ENCODE measurements around the gene CTCFL. TPM values are rescaled to one million over a fixed set of nuclear protein-coding genes. Genes with fewer than 3 reads are reported as not detected.

Gene CTCFL
- total RNA-seq, 1 donor from 2014 or later, result 0.09 TPM

GRCh38 chr20:57525328-57526086 is 567 bp upstream of the CTCFL start:
- Mint-ChIP-seq H3K4me1 (peaks cover 18% of the 10 kb centered on the region), H3K27ac (ENCODE audit: unreplicated experiment) (no peak overlapping the region), H3K36me3 (ENCODE audit: low read depth) (no peaks in the 10 kb centered on the region), H3K4me3 (no peak overlapping the region), H3K9me3 (no peaks in the 10 kb centered on the region), H3K27me3 (ENCODE audit: low read depth) (peaks cover 10% of the 10 kb centered on the region)
- no peak for DNase-seq (ENCODE audit: low read depth, low spot score)
- TF ChIP-seq, protein P1, sequence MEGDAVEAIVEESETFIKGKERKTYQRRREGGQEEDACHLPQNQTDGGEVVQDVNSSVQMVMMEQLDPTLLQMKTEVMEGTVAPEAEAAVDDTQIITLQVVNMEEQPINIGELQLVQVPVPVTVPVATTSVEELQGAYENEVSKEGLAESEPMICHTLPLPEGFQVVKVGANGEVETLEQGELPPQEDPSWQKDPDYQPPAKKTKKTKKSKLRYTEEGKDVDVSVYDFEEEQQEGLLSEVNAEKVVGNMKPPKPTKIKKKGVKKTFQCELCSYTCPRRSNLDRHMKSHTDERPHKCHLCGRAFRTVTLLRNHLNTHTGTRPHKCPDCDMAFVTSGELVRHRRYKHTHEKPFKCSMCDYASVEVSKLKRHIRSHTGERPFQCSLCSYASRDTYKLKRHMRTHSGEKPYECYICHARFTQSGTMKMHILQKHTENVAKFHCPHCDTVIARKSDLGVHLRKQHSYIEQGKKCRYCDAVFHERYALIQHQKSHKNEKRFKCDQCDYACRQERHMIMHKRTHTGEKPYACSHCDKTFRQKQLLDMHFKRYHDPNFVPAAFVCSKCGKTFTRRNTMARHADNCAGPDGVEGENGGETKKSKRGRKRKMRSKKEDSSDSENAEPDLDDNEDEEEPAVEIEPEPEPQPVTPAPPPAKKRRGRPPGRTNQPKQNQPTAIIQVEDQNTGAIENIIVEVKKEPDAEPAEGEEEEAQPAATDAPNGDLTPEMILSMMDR (conservative IDR thresholded peaks at IDR 0.05), result no peak

GRCh38 chr20:57523782-57524181 is 1.2 kb downstream of the CTCFL start:
- Mint-ChIP-seq H3K27ac (ENCODE audit: unreplicated experiment) (no peak overlapping the region), H3K4me3 (no peak overlapping the region), H3K27me3 (ENCODE audit: low read depth) (peaks cover 7% of the 10 kb centered on the region), H3K9me3 (no peaks in the 10 kb centered on the region), H3K36me3 (ENCODE audit: low read depth) (no peaks in the 10 kb centered on the region), H3K4me1 (peaks cover 18% of the 10 kb centered on the region)
- TF ChIP-seq, protein P1 (conservative IDR thresholded peaks at IDR 0.05), result no peak
- no peak for DNase-seq (ENCODE audit: low read depth, low spot score)

DNA sequence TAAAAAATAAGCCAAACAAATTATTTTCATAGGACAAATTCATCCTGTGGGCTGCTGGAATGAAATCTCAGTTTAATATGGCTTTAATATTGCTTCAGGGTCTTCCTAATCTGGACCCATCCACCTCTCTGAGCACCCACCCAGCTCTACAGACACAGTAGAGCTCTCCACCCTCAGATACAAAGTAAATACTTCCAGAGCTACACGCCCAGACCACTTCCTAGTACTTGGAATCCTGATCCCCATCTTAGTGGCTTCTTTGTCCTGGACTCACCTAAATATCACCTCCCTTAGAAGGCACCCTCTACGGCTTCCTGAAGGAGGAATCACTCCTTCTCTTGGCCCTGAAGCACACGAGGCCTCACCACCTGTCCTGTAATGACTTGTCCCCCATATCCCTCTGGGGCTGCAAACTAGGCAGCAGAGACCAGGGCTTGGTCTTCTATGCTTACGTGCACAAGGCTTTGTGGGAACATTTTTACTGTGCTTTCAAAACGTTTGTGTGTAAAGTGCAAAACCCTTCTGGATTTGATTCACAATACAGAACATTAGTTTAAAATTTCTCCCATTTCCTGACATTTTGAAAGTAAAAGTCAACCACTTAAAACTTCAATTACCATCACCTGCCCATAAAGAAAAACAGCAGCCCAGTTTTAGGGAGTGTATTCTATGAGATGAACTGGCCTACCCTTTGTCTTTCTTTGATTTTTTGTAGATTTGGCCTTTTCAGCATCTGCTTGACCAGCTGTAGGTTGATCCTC is 2.4 kb downstream of the CTCFL start:
- H3K4me3 Mint-ChIP-seq, result no peak overlapping the region
- peaks cover 4% of the 10 kb centered on the region for H3K27me3 Mint-ChIP-seq (ENCODE audit: low read depth)
- no peak for DNase-seq (ENCODE audit: low read depth, low spot score)
- H3K4me1 Mint-ChIP-seq, result peaks cover 18% of the 10 kb centered on the region
- TF ChIP-seq, protein P1 (conservative IDR thresholded peaks at IDR 0.05), result no peak
- no peaks in the 10 kb centered on the region for H3K36me3 Mint-ChIP-seq (ENCODE audit: low read depth)
- peak overlapping the region; percentile 28 for H3K27ac Mint-ChIP-seq (ENCODE audit: unreplicated experiment)
- H3K9me3 Mint-ChIP-seq, result no peaks in the 10 kb centered on the region

GRCh38 chr20:57517904-57518303 is 7.0 kb downstream of the CTCFL start:
- peaks cover 6% of the 10 kb centered on the region for H3K4me1 Mint-ChIP-seq
- no peaks in the 10 kb centered on the region for H3K9me3 Mint-ChIP-seq
- TF ChIP-seq, protein P1 (conservative IDR thresholded peaks at IDR 0.05), result no peak
- no peak for DNase-seq (ENCODE audit: low read depth, low spot score)
- H3K27me3 Mint-ChIP-seq (ENCODE audit: low read depth), result no peaks in the 10 kb centered on the region
- no peak overlapping the region for H3K27ac Mint-ChIP-seq (ENCODE audit: unreplicated experiment)
- no peaks in the 10 kb centered on the region for H3K36me3 Mint-ChIP-seq (ENCODE audit: low read depth)
- H3K4me3 Mint-ChIP-seq, result no peak overlapping the region

GRCh38 chr20:57514273-57514751 is 10.6 kb downstream of the CTCFL start:
- Mint-ChIP-seq H3K27ac (ENCODE audit: unreplicated experiment) (no peak overlapping the region), H3K36me3 (ENCODE audit: low read depth) (no peaks in the 10 kb centered on the region), H3K9me3 (no peaks in the 10 kb centered on the region), H3K27me3 (ENCODE audit: low read depth) (no peaks in the 10 kb centered on the region), H3K4me3 (no peak overlapping the region), H3K4me1 (peaks cover 3% of the 10 kb centered on the region)
- DNase-seq (ENCODE audit: low read depth, low spot score), result peak; percentile 59
- TF ChIP-seq, protein P1 (conservative IDR thresholded peaks at IDR 0.05), result peak; percentile 91
